Smooth muscle cell of the brain vasculature (primary cell): ENCODE data around the gene ROPN1L.
"Not testable (repeated sequence)": the region's sequence is repeated elsewhere in the genome, so short reads cannot be mapped to it uniquely, and the experiment has no call there.

Source experiments
- DNase-seq: peaks from one replicate; pipeline ENCODE4 v3.0.0-alpha.2; 2012; ENCODE audit warnings: low read depth, low spot score

ROPN1L gene

DNA sequence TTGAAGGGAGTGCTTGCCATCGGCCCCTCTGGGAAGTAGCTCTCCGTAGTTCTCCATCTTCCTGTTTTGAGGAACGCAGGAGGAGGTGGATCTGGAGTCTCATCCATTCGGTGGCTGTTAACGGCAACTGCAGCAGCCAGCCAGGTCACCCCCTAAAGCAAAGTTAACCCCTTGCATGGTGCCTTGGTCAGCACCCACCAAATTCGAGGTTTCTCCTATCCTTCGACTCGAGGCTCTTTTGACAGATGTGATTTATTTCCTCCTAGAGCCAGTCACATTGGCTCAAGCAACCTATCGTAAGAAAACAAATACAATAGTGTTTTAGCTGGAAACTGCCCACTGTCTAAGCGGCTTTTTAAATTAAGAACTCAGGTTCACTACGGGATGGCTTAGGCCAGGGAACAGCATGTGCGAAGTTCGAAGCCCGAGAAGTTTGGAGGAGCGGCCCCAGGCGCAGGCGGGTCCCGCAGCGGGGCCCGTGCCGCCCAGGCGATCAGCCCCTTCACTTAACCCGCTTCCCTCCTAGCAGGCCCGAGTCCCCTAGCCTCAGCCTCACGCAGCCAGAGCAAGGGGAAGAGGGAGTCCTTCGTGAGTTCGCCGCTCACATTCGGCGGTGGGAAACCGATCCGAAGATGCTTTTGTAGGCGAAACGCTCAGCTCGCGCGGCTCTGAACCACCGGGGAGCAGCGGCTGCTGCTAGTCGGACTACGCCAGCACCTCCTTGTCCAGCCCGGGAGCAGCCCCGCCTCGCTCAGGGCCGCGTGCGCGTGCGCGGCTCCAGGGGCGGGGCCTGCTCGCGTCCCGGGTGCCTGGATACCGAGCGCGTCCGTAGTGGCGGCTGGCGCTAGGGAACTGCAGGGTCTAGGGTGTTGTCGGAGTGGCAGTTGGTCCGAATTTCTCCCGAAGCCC, at the start of gene ROPN1L:
Gene ROPN1L (plus strand): TSS at position 797 of the 909 bp plus-strand sequence. CDS start 289 bp downstream, outside the sequence.
- DNase-seq = peak; percentile 56

DNA sequence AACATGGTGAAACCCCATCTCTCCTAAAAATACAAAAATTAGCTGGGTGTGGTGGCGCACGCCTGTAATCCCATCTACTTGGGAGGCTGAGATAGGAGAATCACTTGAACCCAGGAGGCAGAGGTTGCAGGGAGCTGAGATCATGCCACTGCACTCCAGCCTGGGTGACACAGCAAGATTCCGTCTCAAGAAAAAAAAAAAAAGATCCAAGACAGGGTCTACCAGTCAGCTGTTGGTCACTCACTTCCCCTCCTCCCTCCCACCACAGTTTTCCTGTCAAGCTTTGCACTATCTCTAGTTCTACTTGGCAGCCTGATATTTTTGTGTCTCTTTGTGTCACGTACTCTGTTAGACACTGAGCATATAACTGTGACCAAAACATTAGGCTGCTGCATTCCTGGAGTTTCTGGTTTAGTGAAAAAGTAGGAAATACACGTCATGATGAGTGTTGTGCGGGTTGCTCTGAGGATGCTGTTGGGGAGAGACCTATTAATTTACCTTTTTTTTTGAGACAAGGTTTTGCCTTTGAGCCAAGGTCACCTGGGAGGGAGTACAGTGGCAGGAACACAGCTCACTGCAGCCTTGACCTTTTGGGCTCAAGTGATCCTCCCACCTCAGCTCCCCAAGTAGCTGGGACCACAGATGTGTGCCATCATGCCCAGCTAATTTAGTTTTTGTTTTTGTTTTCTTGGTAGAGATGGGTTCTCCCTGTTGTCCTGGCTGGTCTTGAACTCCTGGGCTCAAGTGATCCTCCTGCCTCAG, 48.9 kb upstream of the ROPN1L start:
- DNase-seq = not testable (repeated sequence)

DNA sequence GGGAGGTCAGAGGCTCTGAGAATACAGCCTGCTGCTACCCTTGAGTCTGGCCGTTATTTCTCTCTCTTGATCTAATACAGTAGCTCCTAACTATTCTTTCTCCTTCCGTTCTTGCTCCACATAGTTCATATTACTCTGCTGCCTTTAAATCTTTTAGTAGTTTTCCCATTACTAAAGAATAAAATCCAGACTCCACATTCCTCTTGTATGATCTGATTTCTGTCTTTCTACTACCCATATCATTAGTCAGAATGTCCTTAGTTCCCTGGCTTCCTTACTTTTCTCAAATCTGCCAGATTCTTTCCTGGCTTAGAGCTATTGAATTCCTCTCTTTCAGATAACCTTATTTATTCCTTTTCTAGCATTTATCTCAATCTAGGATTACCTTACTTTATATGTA, 48.2 kb upstream of the ROPN1L start:
- no peak for DNase-seq

DNA sequence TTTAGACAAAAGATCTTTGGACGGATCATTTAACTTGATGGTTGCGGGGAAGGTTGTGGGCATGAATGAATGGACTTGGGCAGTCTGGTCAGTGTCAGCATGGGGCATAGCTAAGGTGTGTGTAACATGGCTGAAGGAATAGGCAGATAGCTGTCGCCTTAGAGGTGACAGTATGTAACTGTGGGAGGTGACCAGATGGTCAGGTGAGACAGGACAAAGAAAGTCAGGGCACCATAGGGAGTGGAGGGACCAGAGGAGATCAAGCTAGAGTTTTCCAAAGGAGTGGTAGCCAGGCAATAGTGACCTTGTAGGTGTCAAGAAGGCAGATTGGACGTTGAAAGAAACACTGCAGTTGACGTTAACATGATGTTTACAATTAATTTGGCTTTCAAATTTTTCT, 45.1 kb upstream of the ROPN1L start:
- DNase-seq = no peak

DNA sequence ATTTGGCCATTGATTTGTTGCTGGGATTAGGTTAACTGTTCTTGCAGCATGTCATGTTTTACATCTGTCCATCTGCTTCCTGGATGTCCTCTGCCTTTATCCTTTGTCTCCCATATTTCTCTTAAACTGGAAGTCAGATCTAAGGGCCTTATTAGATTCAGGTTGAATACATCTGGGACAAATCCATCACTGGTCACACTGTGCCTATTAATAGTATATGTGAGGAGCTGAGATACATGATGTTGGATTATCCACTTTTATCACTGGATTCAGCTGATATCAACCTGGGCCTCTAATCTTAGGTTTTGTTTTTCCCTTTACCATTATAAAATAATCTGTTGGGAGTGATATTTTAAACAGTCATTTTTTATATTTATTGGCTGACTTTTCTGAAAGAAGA, 41.8 kb upstream of the ROPN1L start:
- no peak for DNase-seq

- no peak for DNase-seq
Measured at GRCh38 chr5:10400411-10400810, 41.3 kb upstream of the ROPN1L start.

- no peak for DNase-seq
Measured at GRCh38 chr5:10400831-10401230, 40.8 kb upstream of the ROPN1L start.

- DNase-seq = no peak
Measured at GRCh38 chr5:10401498-10401897, 40.2 kb upstream of the ROPN1L start.

DNA sequence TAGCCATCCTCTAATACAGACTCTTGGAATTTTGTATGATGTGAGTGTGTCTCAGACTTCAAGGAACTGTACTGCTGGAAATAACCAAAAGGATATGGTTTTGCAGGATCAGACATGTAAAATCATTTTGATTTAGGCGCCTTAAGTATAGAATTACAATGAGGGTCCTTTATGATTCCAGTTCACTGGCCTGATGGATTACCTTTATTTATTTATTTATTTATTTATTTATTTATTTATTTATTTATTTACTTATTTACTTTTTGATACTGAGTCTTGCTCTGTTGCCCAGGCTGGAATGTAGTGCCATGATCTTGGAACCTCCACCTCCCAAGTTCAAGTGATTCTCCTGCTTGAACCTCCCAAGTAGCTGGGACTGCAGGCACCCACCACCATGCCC, 37.9 kb upstream of the ROPN1L start:
- DNase-seq = no peak

DNA sequence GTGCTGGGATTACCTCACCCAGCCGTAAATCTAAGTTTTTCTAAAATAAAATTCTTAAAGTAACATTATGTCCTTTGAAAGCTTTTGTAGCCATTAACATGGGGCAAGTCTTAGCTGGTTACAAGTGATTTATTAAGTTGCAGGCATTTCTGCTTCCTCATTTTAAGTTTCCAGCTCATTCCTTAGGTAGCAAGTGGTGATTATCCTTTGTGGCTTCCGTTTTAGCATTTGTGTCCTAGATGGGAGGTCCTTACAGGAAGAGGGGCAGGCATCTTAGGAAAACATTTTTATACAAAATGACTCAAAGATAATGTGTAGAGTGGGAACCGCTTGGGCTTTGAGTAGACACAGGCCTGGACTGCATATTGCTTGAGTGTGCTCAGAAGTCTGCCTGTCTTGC, 35.0 kb upstream of the ROPN1L start:
- no peak for DNase-seq

- DNase-seq = no peak
Measured at GRCh38 chr5:10409504-10409903, 32.2 kb upstream of the ROPN1L start.

DNA sequence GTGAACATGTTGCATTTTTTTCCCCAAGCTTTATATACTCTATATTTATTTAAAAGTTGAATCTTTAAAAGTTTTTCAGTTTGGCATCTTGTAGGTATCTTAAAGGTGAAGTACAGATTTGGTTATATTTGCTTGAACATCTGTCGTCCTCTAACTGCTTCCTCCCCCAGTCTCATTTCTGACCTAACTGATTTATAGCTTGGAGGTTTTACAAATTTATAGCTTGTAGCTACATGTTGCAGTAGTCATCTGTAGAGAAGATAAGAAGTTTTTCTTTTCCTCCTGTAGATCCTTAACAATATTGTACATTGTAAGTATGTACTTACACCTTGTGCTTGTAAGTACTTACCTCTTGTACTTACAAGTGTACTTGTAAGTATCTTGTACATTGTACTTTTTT, 31.0 kb upstream of the ROPN1L start:
- no peak for DNase-seq

- DNase-seq = no peak
Measured at GRCh38 chr5:10411336-10411735, 30.3 kb upstream of the ROPN1L start.

GRCh38 chr5:10416868-10417267, 24.8 kb upstream of the ROPN1L start:
- no peak for DNase-seq

- no peak for DNase-seq
Measured at GRCh38 chr5:10418654-10419345, 22.9 kb upstream of the ROPN1L start.

- DNase-seq = no peak
Measured at GRCh38 chr5:10420468-10420867, 21.2 kb upstream of the ROPN1L start.

DNA sequence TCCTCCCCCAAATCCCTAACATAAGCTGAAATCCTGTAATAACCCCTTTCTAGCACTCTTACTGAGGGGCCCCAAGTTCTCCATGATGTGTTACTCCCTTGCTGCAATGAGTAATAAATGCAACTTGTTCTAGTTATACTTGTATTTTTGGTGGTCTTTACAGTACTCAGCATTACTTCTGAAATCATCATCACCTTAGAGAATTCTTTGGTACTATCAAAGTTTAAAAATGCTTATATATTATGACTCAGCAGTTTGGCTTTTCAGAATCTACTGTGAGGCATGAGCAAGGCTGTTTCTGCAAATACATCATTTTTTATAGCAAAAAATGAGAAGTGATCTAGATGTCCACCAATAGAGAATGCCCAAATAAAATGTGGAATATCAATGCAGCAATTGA, 20.7 kb upstream of the ROPN1L start:
- DNase-seq = no peak

DNA sequence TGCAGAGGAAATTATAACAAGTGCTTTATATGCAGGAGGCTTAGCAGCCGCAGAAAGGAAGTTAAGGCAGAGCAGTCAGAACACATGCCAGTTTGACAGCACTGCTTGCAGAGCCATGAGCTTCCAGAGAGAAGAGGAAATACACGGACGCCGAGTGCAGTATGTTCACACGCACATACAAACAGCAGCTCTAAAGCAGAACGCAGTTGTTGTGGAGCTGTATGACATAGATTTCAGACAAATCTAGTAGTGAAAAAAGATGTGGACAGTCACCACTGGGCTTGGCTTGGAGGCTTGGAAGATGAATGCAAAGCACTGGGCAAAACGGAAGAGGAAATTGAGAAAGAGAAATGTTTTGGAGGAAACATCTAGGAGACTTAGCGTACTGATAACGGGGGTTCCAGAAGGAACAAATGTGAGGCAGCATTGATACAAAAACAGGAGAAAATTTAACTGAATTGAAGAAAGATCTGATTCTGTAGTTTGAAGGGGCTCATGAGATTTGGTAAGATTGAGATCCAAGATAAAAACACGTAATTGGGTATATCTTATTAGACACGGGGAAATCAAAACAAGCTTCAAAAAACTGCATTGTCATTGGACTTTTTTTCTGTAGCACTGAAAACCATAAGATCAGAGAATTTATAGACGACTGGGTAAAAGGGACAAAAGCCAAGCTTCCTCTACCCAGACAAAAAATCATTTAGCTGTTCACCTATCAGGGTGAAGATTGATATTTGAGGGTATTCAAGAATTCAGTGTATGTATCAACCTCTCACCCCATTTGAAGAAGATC, 19.6 kb upstream of the ROPN1L start:
- DNase-seq = no peak

GRCh38 chr5:10423022-10423421, 18.7 kb upstream of the ROPN1L start:
- no peak for DNase-seq

- DNase-seq = no peak
Measured at GRCh38 chr5:10424124-10424731, 17.5 kb upstream of the ROPN1L start.

DNA sequence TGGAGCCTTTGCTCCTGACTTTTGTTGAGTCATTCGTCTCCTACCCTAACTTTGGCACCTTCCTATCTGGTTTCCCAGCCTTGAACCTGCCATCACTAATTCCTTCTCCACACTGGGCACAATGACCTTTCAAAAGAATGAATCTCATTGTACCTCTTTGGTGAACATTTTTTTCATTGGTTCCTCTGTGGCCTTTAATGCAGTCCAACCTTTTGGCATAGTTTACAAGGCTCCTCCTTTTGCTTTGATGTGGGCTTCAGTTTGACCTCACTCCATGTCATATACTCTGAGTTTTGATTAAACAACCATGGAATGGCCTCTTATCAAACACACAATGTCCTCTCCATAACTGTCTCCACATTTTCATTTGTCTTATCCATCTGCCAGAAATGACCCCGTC, 14.5 kb upstream of the ROPN1L start:
- no peak for DNase-seq
